Transverse colon (tissue), 4 donors: ENCODE data around the gene CHRM5. TPM values are rescaled to one million over a fixed set of nuclear protein-coding genes. Genes with fewer than 3 reads are reported as not detected.

Source experiments
- DNase-seq: peaks from one replicate; pipeline ENCODE4 v3.0.0-alpha.2; 2019
- H3K27ac ChIP-seq, 4 donors: fragments of 200-600 bp; sonication (generic); 2 replicates each; pipeline ENCODE4 v1.5.1; 2016 to 2018; ENCODE audit warnings: inconsistent platforms in 4 of 4
- H3K27me3 ChIP-seq: fragments of 200-600 bp; sonication (generic); 2 replicates; pipeline ENCODE4 v1.5.1; 2017; ENCODE audit warnings: inconsistent platforms
- H3K36me3 ChIP-seq, 4 donors: fragments of 200-600 bp; sonication (generic); 2 replicates each; pipeline ENCODE4 v1.5.1; 2017 to 2019; ENCODE audit warnings: inconsistent platforms in 4 of 4
- H3K4me1 ChIP-seq, 4 donors: fragments of 200-600 bp; sonication (generic); 2 replicates each; pipeline ENCODE4 v1.5.1; 2017 to 2020; ENCODE audit warnings: inconsistent platforms in 4 of 4
- H3K4me3 ChIP-seq, 4 donors: fragments of 200-600 bp; sonication (generic); 1 replicate in 1 of 4; 2 replicates in 3 of 4; pipeline versions ENCODE4 v1.5.1 to v1.6.1; 2017 to 2019; ENCODE audit warnings: inconsistent platforms in 4 of 4
- H3K9me3 ChIP-seq, 2 donors: fragments of 200-600 bp; sonication (generic); 2 replicates each; pipeline ENCODE4 v1.5.1; 2017 to 2019; ENCODE audit warnings: inconsistent platforms in 2 of 2
- CTCF ChIP-seq, 5 experiments: fragments of 200-600 bp in 3 of 5; fragments of 450-650 bp in 2 of 5; sonication (generic) in 3 of 5; IDR thresholded peaks; 1 replicate in 2 of 5; 2 replicates in 3 of 5; pipeline ENCODE4 v1.5.1; 2016 to 2017; ENCODE audit warnings: antibody characterized with exemption in 5 of 5, inconsistent platforms in 3 of 5, mild to moderate bottlenecking in 2 of 5, moderate library complexity in 1 of 5
- EP300 ChIP-seq: sonication (generic); formaldehyde crosslinking; IDR thresholded peaks from one replicate; pipeline ENCODE4 v1.6.1; 2017; ENCODE audit warnings: antibody characterized with exemption, low read depth
- POLR2A ChIP-seq: fragments of 450-650 bp; IDR thresholded peaks from one replicate; pipeline ENCODE4 v1.6.1; 2016; ENCODE audit warnings: antibody characterized with exemption, mild to moderate bottlenecking, moderate library complexity
- POLR2AphosphoS5 ChIP-seq, 3 donors: sonication (generic); formaldehyde crosslinking; IDR thresholded peaks; one replicate each; pipeline ENCODE4 v1.6.1; 2016; ENCODE audit warnings: antibody characterized with exemption in 3 of 3
- WGBS, 2 donors: methylation state at CpG; one replicate each; pipeline ENCODE4 v1.1.5; 2018; ENCODE audit warnings: low coverage in 1 of 2; 5-methylcytosine and 5-hydroxymethylcytosine counted together
- in situ Hi-C, 4 donors: fragments of 200-750 bp; cut with MboI; loops; one replicate each; pipeline versions ENCODE4 v1.15.0 to v1.15.1; 2017; ENCODE audit warnings: low sequenced_read_pairs in 3 of 4, low pct_ligation_motif_present in 1 of 4, low pct_unique_long_range_greater_than_20kb in 1 of 4
- intact Hi-C: fragments of 100-400 bp; cut with DNase I; formaldehyde crosslinking; loops from one replicate; pipeline ENCODE4 v1.15.1; 2023; ENCODE audit warnings: low total_unique reads
- total RNA-seq, 4 donors: library from RNA; depleted of rRNA; stranded (reverse); fragments of >200 nt; gene quantifications; one replicate each; pipeline ENCODE4 v1.1.0, GENCODE V29; 2016

CHRM5 gene
- total RNA-seq = not detected

- Histone ChIP-seq H3K27ac (no peak within 1 kb of the TSS), H3K27me3 (no peaks in the 10 kb centered on the region), H3K4me1 (no peaks in the 10 kb centered on the region), H3K9me3 (no peaks in the 10 kb centered on the region), H3K4me3 (no peak within 1 kb of the TSS), H3K36me3 (no peaks in the 10 kb centered on the region)
- no peak for DNase-seq
- in situ Hi-C loops (loop anchor here in 2 of 4 donors (25.0 kb wide), 1 partner anchor 231 kb away; no protein-coding TSS in a partner anchor), intact Hi-C loops (no loop called here)
- TF ChIP-seq EP300 = no peak
- TF ChIP-seq CTCF (IDR thresholded peaks at IDR 0.05) = no peak
- TF ChIP-seq POLR2A = no peak
- TF ChIP-seq POLR2AphosphoS5 (IDR thresholded peaks at IDR 0.05) = no peak
- WGBS, 2 donors = 72 to 80% methylated on average over 6 of the region's 6 CpGs
Observed at GRCh38 chr15:33968224-33968623, at the start of gene CHRM5. Gene CHRM5, plus strand, starts transcription at chr15:33968497. Its CDS starts 94,221 bp downstream, at chr15:34062718.

- in situ Hi-C loops = no loop called here
- Histone ChIP-seq H3K9me3 (no peaks in the 10 kb centered on the region), H3K4me1 (peaks cover 0 to 3% (median 0%) of the 10 kb centered on the region in 4 donors), H3K27me3 (no peaks in the 10 kb centered on the region), H3K27ac (no peak overlapping the region), H3K4me3 (no peak overlapping the region), H3K36me3 (no peaks in the 10 kb centered on the region)
- intact Hi-C loops = no loop called here
- no peak for DNase-seq
- 83 to 84% methylated on average over 1 of the region's 1 CpG for WGBS, 2 donors
- TF ChIP-seq POLR2AphosphoS5 (IDR thresholded peaks at IDR 0.05) (no peak), POLR2A (no peak), EP300 (no peak), CTCF (IDR thresholded peaks at IDR 0.05) (no peak)
Observed at GRCh38 chr15:33923446-33923845, 44.9 kb upstream of the CHRM5 start.

GRCh38 chr15:33926260-33926659, 42.0 kb upstream of the CHRM5 start:
- no peak for DNase-seq
- no peaks in the 10 kb centered on the region for H3K36me3 ChIP-seq
- 52 to 70% methylated on average over 2 to 4 of the region's 4 CpGs for WGBS, 2 donors
- no peaks in the 10 kb centered on the region for H3K27me3 ChIP-seq
- no peaks in the 10 kb centered on the region for H3K9me3 ChIP-seq
- peaks cover 0 to 3% (median 0%) of the 10 kb centered on the region in 4 donors for H3K4me1 ChIP-seq
- no peak overlapping the region for H3K4me3 ChIP-seq
- TF ChIP-seq POLR2A (no peak), EP300 (no peak), CTCF (IDR thresholded peaks at IDR 0.05) (no peak), POLR2AphosphoS5 (IDR thresholded peaks at IDR 0.05) (no peak)
- no peak overlapping the region for H3K27ac ChIP-seq
- in situ Hi-C loops = no loop called here
- intact Hi-C loops = no loop called here

- Histone ChIP-seq H3K27ac (no peak overlapping the region), H3K9me3 (no peaks in the 10 kb centered on the region), H3K36me3 (no peaks in the 10 kb centered on the region), H3K4me3 (no peak overlapping the region), H3K27me3 (no peaks in the 10 kb centered on the region), H3K4me1 (no peaks in the 10 kb centered on the region)
- intact Hi-C loops (no loop called here), in situ Hi-C loops (no loop called here)
- TF ChIP-seq POLR2A = no peak
- TF ChIP-seq POLR2AphosphoS5 (IDR thresholded peaks at IDR 0.05) = no peak
- TF ChIP-seq CTCF (IDR thresholded peaks at IDR 0.05) = no peak
- no peak for TF ChIP-seq EP300
- 96 to 100% methylated on average over 2 of the region's 2 CpGs for WGBS, 2 donors
- no peak for DNase-seq
Observed at GRCh38 chr15:33932734-33933133, 35.6 kb upstream of the CHRM5 start.
